HEK293 (cell line): ENCODE measurements around the gene MOGAT3.

Experiments used
- GLIS1 ChIP-seq: fragments of 450-650 bp; formaldehyde crosslinking; IDR thresholded peaks from 2 replicates; pipeline ENCODE4 v1.5.1; 2016; ENCODE audit warnings: missing biosample characterization, missing genetic modification characterization
- HOXC10 ChIP-seq: sonication (generic); formaldehyde crosslinking; IDR thresholded peaks from 2 replicates; pipeline ENCODE4 v1.8.1; 2023; ENCODE audit warnings: mild to moderate bottlenecking, missing genetic modification reagents
- HOXD13 ChIP-seq: sonication (generic); formaldehyde crosslinking; IDR thresholded peaks from 2 replicates; pipeline ENCODE4 v1.8.0; 2022; ENCODE audit warnings: missing genetic modification reagents, borderline replicate concordance
- IKZF3 ChIP-seq: fragments of 450-650 bp; IDR thresholded peaks from 2 replicates; pipeline ENCODE4 v1.5.0; 2018; ENCODE audit warnings: missing biosample characterization, mild to moderate bottlenecking, missing genetic modification characterization, moderate library complexity
- PATZ1 ChIP-seq: fragments of 450-650 bp; formaldehyde crosslinking; IDR thresholded peaks from 2 replicates; pipeline ENCODE4 v1.5.1; 2016; ENCODE audit warnings: missing biosample characterization, missing genetic modification characterization
- PRDM4 ChIP-seq: fragments of 450-650 bp; formaldehyde crosslinking; IDR thresholded peaks from 2 replicates; pipeline ENCODE4 v1.5.1; 2017; ENCODE audit warnings: missing biosample characterization, missing genetic modification characterization
- SETDB1 ChIP-seq: IDR thresholded peaks from one replicate; pipeline ENCODE4 v1.6.1; 2017; ENCODE audit warnings: mild to moderate bottlenecking, low read length, moderate library complexity, mixed read lengths; ENCODE audit not compliant: insufficient read length
- TSHZ1 ChIP-seq: fragments of 450-650 bp; formaldehyde crosslinking; IDR thresholded peaks from 2 replicates; pipeline ENCODE4 v1.5.1; 2016; ENCODE audit warnings: missing biosample characterization, missing genetic modification characterization, borderline replicate concordance
- ZBTB6 ChIP-seq: fragments of 450-650 bp; formaldehyde crosslinking; IDR thresholded peaks from 2 replicates; pipeline ENCODE4 v1.5.1; 2017; ENCODE audit warnings: missing biosample characterization, missing genetic modification characterization
- ZEB2 ChIP-seq: fragments of 450-650 bp; formaldehyde crosslinking; IDR thresholded peaks from 2 replicates; pipeline ENCODE4 v1.5.1; 2016; ENCODE audit warnings: missing biosample characterization, missing genetic modification characterization
- ZNF18 ChIP-seq: fragments of 450-650 bp; formaldehyde crosslinking; IDR thresholded peaks from 2 replicates; pipeline ENCODE4 v1.5.1; 2016; ENCODE audit warnings: missing biosample characterization, missing genetic modification characterization
- ZNF24 ChIP-seq: fragments of 450-650 bp; formaldehyde crosslinking; IDR thresholded peaks from 2 replicates; pipeline ENCODE4 v1.5.1; 2016; ENCODE audit warnings: missing biosample characterization, missing genetic modification characterization
- ZNF324 ChIP-seq: fragments of 450-650 bp; formaldehyde crosslinking; IDR thresholded peaks from 2 replicates; pipeline ENCODE4 v1.5.1; 2016; ENCODE audit warnings: missing biosample characterization, missing genetic modification characterization
- ZNF394 ChIP-seq: fragments of 450-650 bp; formaldehyde crosslinking; IDR thresholded peaks from 2 replicates; pipeline ENCODE4 v1.5.1; 2016; ENCODE audit warnings: missing biosample characterization, missing genetic modification characterization, mild to moderate bottlenecking, moderate library complexity, borderline replicate concordance
- ZNF398 ChIP-seq: fragments of 450-650 bp; formaldehyde crosslinking; IDR thresholded peaks from 2 replicates; pipeline ENCODE4 v1.5.1; 2017; ENCODE audit warnings: missing biosample characterization, missing genetic modification characterization
- ZNF426 ChIP-seq: fragments of 450-650 bp; formaldehyde crosslinking; IDR thresholded peaks from 2 replicates; pipeline ENCODE4 v1.5.1; 2017; ENCODE audit warnings: missing biosample characterization, missing genetic modification characterization, mild to moderate bottlenecking, inconsistent platforms, moderate library complexity
- ZNF473 ChIP-seq: fragments of 450-650 bp; formaldehyde crosslinking; IDR thresholded peaks from 2 replicates; pipeline ENCODE4 v1.5.1; 2017; ENCODE audit warnings: missing biosample characterization, missing genetic modification characterization
- ZNF510 ChIP-seq: fragments of 450-650 bp; formaldehyde crosslinking; IDR thresholded peaks from 2 replicates; pipeline ENCODE4 v1.5.1; 2018; ENCODE audit warnings: mild to moderate bottlenecking, missing genetic modification characterization, missing biosample characterization; ENCODE audit not compliant: insufficient replicate concordance
- ZNF558 ChIP-seq: fragments of 450-650 bp; formaldehyde crosslinking; IDR thresholded peaks from 2 replicates; pipeline ENCODE4 v1.5.1; 2016; ENCODE audit warnings: missing biosample characterization, missing genetic modification characterization
- ZNF658 ChIP-seq: fragments of 450-650 bp; formaldehyde crosslinking; IDR thresholded peaks from 2 replicates; pipeline ENCODE4; 2016; ENCODE audit warnings: missing biosample characterization, missing genetic modification characterization
- ZNF747 ChIP-seq: fragments of 450-650 bp; formaldehyde crosslinking; IDR thresholded peaks from 2 replicates; pipeline ENCODE4 v1.5.1; 2016; ENCODE audit warnings: missing biosample characterization, missing genetic modification characterization
- ZNF777 ChIP-seq: fragments of 450-650 bp; formaldehyde crosslinking; IDR thresholded peaks from 2 replicates; pipeline ENCODE4 v1.5.1; 2017; ENCODE audit warnings: missing biosample characterization, missing genetic modification characterization, borderline replicate concordance
- ZNF792 ChIP-seq: fragments of 450-650 bp; formaldehyde crosslinking; IDR thresholded peaks from 2 replicates; pipeline ENCODE4 v1.5.1; 2016; ENCODE audit warnings: missing biosample characterization, missing genetic modification characterization
- ZSCAN4 ChIP-seq: fragments of 450-650 bp; formaldehyde crosslinking; IDR thresholded peaks from 2 replicates; pipeline ENCODE4 v1.5.1; 2017; ENCODE audit warnings: missing biosample characterization, missing genetic modification characterization

MOGAT3 gene

GRCh38 chr7:101172854-101173751, 27.7 kb downstream of the MOGAT3 start (continued):
- TF ChIP-seq ZNF426 (tag by site-specific recombination) (no peak), TSHZ1 (tag by site-specific recombination) (no peak), ZNF747 (tag by site-specific recombination) (no peak), ZSCAN4 (tag by site-specific recombination) (no peak), ZNF394 (no peak; the same call in 1 of the 2 replicates), ZNF18 (tag by site-specific recombination) (no peak), ZEB2 (tag by site-specific recombination) (peak; percentile 80; the same call in 1 of the 2 replicates), IKZF3 (tag by site-specific recombination) (0 out of 2 replicates have a peak, but pooled peaks have one; percentile 2), HOXC10 (CRISPR knock-in tag) (no peak), ZNF792 (no peak), ZBTB6 (peak; percentile 51; the same call in 1 of the 2 replicates), SETDB1 (no peak), ZNF324 (tag by site-specific recombination) (no peak), PRDM4 (tag by site-specific recombination) (no peak), HOXD13 (CRISPR knock-in tag) (no peak), ZNF510 (tag by site-specific recombination) (no peak), ZNF473 (tag by site-specific recombination) (no peak), PATZ1 (tag by site-specific recombination) (peak; percentile 97), ZNF658 (tag by site-specific recombination) (no peak), ZNF398 (peak; percentile 29; the same call in 1 of the 2 replicates), GLIS1 (tag by site-specific recombination) (peak; percentile 98), ZNF24 (tag by site-specific recombination) (no peak), ZNF558 (tag by site-specific recombination) (no peak), ZNF777 (tag by site-specific recombination) (no peak; the same call in none of the 2 replicates)
